HCT116 (cell line): Measurements from ENCODE around the gene C11orf87. TPM values are rescaled to one million over a fixed set of nuclear protein-coding genes. Genes with fewer than 3 reads are reported as not detected.

Source experiments
- ATAC-seq: fragments of 200-7000 bp; cut with Tn5 transposase; 2 replicates; pipeline ENCODE4 v1.9.1; 2020; ENCODE audit warnings: mild to moderate bottlenecking, moderate library complexity
- BruUV-seq: library from RNA; stranded (reverse); fragments of 400-500 nt; replicated peaks from 2 replicates; lab custom pipeline; 2021; lab: Mats Ljungman, UMichigan
- CTCF ChIA-PET: fragments of 300-600 bp; sonication (Branson Sonifier 250); formaldehyde crosslinking; loops from one replicate; lab custom pipeline; 2021; ENCODE audit warnings: antibody characterized with exemption; lab: Charles Lee
- POLR2A ChIA-PET: fragments of 300-600, 350-600 bp; sonication (Branson Sonifier 250); formaldehyde crosslinking; loops from one replicate; lab custom pipeline; 2021; ENCODE audit warnings: antibody characterized with exemption; lab: Charles Lee
- RAD21 ChIA-PET, 2 experiments: fragments of 300-600 bp; sonication (Branson Sonifier 250); formaldehyde crosslinking; loops; one replicate each; lab custom pipeline; 2023; ENCODE audit warnings: low total read pairs in 2 of 2; ENCODE audit not compliant: uncharacterized antibody in 2 of 2, unreplicated experiment in 2 of 2, low non-redundant PET in 1 of 2; lab: Charles Lee
- DNase-seq: peaks from one replicate; pipeline ENCODE4 v3.0.0-alpha.2; 2010; ENCODE audit warnings: low read depth, low spot score
- H2AFZ ChIP-seq: fragments of 200-600 bp; shearing (Covaris generic), sonication (generic); 2 replicates; pipeline ENCODE4 v1.6.1; 2017; ENCODE audit warnings: low read depth, mixed run types, mixed read lengths, antibody characterized with exemption, low read length; ENCODE audit not compliant: poor library complexity, severe bottlenecking
- H3K27ac ChIP-seq: 2 replicates; pipeline ENCODE4 v1.5.1; 2012; ENCODE audit warnings: low read depth, low read length
- H3K27me3 ChIP-seq: fragments of 200-600 bp; sonication (generic); 2 replicates; pipeline ENCODE4 v1.6.1; 2016; ENCODE audit warnings: mixed run types, low read length, mixed read lengths; ENCODE audit not compliant: insufficient read depth
- H3K36me3 ChIP-seq, 2 experiments: fragments of 200-500 bp in 1 of 2; fragments of 200-600 bp in 1 of 2; sonication (Bioruptor generic) in 1 of 2; sonication (generic) in 1 of 2; 2 replicates each; pipeline versions ENCODE4 v1.5.1 to v1.6.1; 2014 to 2016; ENCODE audit warnings: low read length in 2 of 2, inconsistent platforms in 1 of 2, mixed read lengths in 1 of 2, mixed run types in 1 of 2; ENCODE audit not compliant: insufficient read depth in 2 of 2, control insufficient read depth in 1 of 2
- H3K4me1 ChIP-seq, 2 experiments: fragments of 200-600 bp in 1 of 2; sonication (generic) in 1 of 2; 2 replicates each; pipeline versions ENCODE4 v1.5.1 to v1.6.1; 2012 to 2017; ENCODE audit warnings: low read length in 2 of 2, inconsistent platforms in 1 of 2, mild to moderate bottlenecking in 1 of 2, mixed read lengths in 1 of 2, mixed run types in 1 of 2, moderate library complexity in 1 of 2; ENCODE audit not compliant: insufficient read depth in 2 of 2, control insufficient read depth in 1 of 2
- H3K4me2 ChIP-seq: fragments of 200-600 bp; sonication (generic); 2 replicates; pipeline ENCODE4 v1.6.1; 2017; ENCODE audit warnings: mixed run types, low read length, mixed read lengths
- H3K4me3 ChIP-seq, 2 experiments: fragments of 200-600 bp in 1 of 2; sonication (generic) in 1 of 2; replicated peaks in 1 of 2; 2 replicates each; pipeline ENCODE4 v1.5.1; 2011 to 2016; ENCODE audit warnings: low read length in 2 of 2, control low read depth in 1 of 2, low read depth in 1 of 2, mild to moderate bottlenecking in 1 of 2, mixed read lengths in 1 of 2, mixed run types in 1 of 2
- H3K79me2 ChIP-seq: fragments of 200-600 bp; sonication (generic); 2 replicates; pipeline ENCODE4 v1.6.1; 2017; ENCODE audit warnings: mild to moderate bottlenecking, mixed run types, low read length, moderate library complexity, mixed read lengths; ENCODE audit not compliant: insufficient read depth
- H3K9ac ChIP-seq: fragments of 200-600 bp; sonication (generic); 2 replicates; pipeline ENCODE4 v1.6.1; 2016; ENCODE audit warnings: low read length, mixed read lengths
- H3K9me2 ChIP-seq: fragments of 200-600 bp; sonication (generic), shearing (Covaris generic); 2 replicates; pipeline ENCODE4 v1.6.1; 2017; ENCODE audit warnings: mixed run types, mild to moderate bottlenecking, moderate library complexity; ENCODE audit not compliant: insufficient read depth
- H3K9me3 ChIP-seq, 2 experiments: fragments of 200-500 bp in 1 of 2; fragments of 200-600 bp in 1 of 2; sonication (Bioruptor generic) in 1 of 2; sonication (generic) in 1 of 2; 2 replicates each; pipeline ENCODE4 v1.6.1; 2014 to 2017; ENCODE audit warnings: low read length in 2 of 2, mixed read lengths in 2 of 2, inconsistent platforms in 1 of 2, low read depth in 1 of 2, mild to moderate bottlenecking in 1 of 2, mixed run types in 1 of 2, moderate library complexity in 1 of 2; ENCODE audit not compliant: control insufficient read depth in 1 of 2, insufficient read depth in 1 of 2
- H4K20me1 ChIP-seq: fragments of 200-600 bp; sonication (generic), shearing (Covaris generic); 2 replicates; pipeline ENCODE4 v1.6.1; 2017; ENCODE audit warnings: mixed run types, mild to moderate bottlenecking, moderate library complexity; ENCODE audit not compliant: insufficient read depth
- ATF3 ChIP-seq: IDR thresholded peaks from 2 replicates; pipeline ENCODE4 v1.6.1; 2012
- EGR1 ChIP-seq: IDR thresholded peaks from 2 replicates; pipeline ENCODE4 v1.6.1; 2012; ENCODE audit warnings: low read depth
- EZH2phosphoT487 ChIP-seq: fragments of 200-600 bp; IDR thresholded peaks from 2 replicates; pipeline ENCODE4 v1.6.1; 2018; ENCODE audit warnings: antibody characterized with exemption, borderline replicate concordance
- POLR2AphosphoS5 ChIP-seq: IDR thresholded peaks from 2 replicates; pipeline ENCODE4 v1.6.1; 2011; ENCODE audit warnings: mild to moderate bottlenecking, low read depth, low read length, moderate library complexity
- SP1 ChIP-seq: IDR thresholded peaks from 2 replicates; pipeline ENCODE4 v1.6.1; 2012; ENCODE audit warnings: low read depth
- ZFX ChIP-seq: fragments of 450-650 bp; IDR thresholded peaks from 2 replicates; pipeline ENCODE4 v1.6.1; 2017
- ZNF274 ChIP-seq: fragments of 200-500 bp; sonication (Bioruptor generic); IDR thresholded peaks from 2 replicates; pipeline ENCODE4 v1.6.1; 2014; ENCODE audit warnings: mild to moderate bottlenecking, low read depth, low read length, inconsistent platforms
- intact Hi-C: fragments of 100-400 bp; cut with micrococcal nuclease; formaldehyde crosslinking; loops from 2 replicates; pipeline ENCODE4 v1.10.0; 2022
- total RNA-seq: library from RNA; stranded (reverse); gene quantifications from one replicate; pipeline ENCODE4 v1.2.1, GENCODE V29; 2021; ENCODE audit not compliant: unreplicated experiment
- TF ChIP-seq, protein P1 (sequence below), 3 experiments: fragments of 200-600 bp in 1 of 3; sonication (generic) in 1 of 3; IDR thresholded peaks in 2 of 3; conservative IDR thresholded peaks in 1 of 3; 2 replicates each; pipeline ENCODE4 v1.5.1; 2012 to 2017; ENCODE audit warnings: low read depth in 2 of 3, low read length in 2 of 3, antibody characterized with exemption in 1 of 3, borderline replicate concordance in 1 of 3, control low read depth in 1 of 3, mild to moderate bottlenecking in 1 of 3, mixed read lengths in 1 of 3, mixed run types in 1 of 3, moderate library complexity in 1 of 3; ENCODE audit not compliant: insufficient read depth in 1 of 3

Gene C11orf87
- total RNA-seq, 1 experiment from 2014 or later, result 0.05 TPM

GRCh38 chr11:109443052-109443451, 21.1 kb downstream of the C11orf87 start (continued):
- no peak for TF ChIP-seq SP1
- TF ChIP-seq, all 23 proteins: peak for 0

DNA sequence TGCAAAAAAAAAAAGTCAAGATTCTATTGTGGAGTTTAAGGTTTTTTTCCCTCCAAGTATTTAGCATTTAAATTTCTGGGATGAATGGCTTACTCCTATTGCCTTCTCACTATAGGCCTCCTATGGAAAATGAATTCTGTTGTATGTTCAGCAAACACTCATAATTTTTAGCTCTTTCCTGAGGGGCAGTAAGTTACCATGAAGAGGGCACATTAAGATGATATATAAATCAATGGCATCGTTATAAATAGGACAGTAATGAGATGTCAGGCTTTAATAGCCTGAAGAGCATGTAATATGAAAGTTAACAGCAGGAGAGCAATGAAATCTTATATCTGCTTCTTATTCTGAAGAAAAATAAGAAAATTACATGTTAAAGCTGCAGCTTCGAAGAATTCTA, 32.9 kb downstream of the C11orf87 start:
- Histone ChIP-seq H3K27me3 (no peaks in the 10 kb centered on the region), H3K27ac (no peak overlapping the region), H3K4me3 (no peak overlapping the region), H2AFZ (no peak overlapping the region), H4K20me1 (no peaks in the 10 kb centered on the region), H3K4me2 (no peak overlapping the region), H3K9me2 (no peaks in the 10 kb centered on the region), H3K36me3 (no peaks in the 10 kb centered on the region), H3K9me3 (no peaks in the 10 kb centered on the region), H3K9ac (no peak overlapping the region), H3K4me1 (no peaks in the 10 kb centered on the region), H3K79me2 (no peaks in the 10 kb centered on the region)
- no peak for TF ChIP-seq ATF3
- no peak for TF ChIP-seq POLR2AphosphoS5
- TF ChIP-seq, protein P1, sequence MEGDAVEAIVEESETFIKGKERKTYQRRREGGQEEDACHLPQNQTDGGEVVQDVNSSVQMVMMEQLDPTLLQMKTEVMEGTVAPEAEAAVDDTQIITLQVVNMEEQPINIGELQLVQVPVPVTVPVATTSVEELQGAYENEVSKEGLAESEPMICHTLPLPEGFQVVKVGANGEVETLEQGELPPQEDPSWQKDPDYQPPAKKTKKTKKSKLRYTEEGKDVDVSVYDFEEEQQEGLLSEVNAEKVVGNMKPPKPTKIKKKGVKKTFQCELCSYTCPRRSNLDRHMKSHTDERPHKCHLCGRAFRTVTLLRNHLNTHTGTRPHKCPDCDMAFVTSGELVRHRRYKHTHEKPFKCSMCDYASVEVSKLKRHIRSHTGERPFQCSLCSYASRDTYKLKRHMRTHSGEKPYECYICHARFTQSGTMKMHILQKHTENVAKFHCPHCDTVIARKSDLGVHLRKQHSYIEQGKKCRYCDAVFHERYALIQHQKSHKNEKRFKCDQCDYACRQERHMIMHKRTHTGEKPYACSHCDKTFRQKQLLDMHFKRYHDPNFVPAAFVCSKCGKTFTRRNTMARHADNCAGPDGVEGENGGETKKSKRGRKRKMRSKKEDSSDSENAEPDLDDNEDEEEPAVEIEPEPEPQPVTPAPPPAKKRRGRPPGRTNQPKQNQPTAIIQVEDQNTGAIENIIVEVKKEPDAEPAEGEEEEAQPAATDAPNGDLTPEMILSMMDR (IDR thresholded peaks at IDR 0.05 in 2 of 3, conservative IDR thresholded peaks at IDR 0.05 in 1 of 3; ENCODE audit: borderline replicate concordance in 1 of 3, insufficient read depth in 1 of 3, low read depth in 2 of 3, low read length in 2 of 3), result no peak
- no peak for TF ChIP-seq EGR1
- no peak for TF ChIP-seq ZFX
- no peak for TF ChIP-seq SP1
- no peak for TF ChIP-seq EZH2phosphoT487
- no peak for TF ChIP-seq ZNF274
- no peak for ATAC-seq
- POLR2A ChIA-PET, result no interaction called here
- BruUV-seq, result no TSS peak
- RAD21 ChIA-PET, result no interaction called here
- intact Hi-C loops, result no loop called here
- no peak for DNase-seq
- CTCF ChIA-PET, result no interaction called here
